Measurements from ENCODE around the gene NEK5. TPM values are rescaled to one million over a fixed set of nuclear protein-coding genes. Genes with fewer than 3 reads are reported as not detected.

The NEK5 gene
- total RNA-seq, 2 donors from 2014 or later: 1.4 to 1.8 TPM

DNA sequence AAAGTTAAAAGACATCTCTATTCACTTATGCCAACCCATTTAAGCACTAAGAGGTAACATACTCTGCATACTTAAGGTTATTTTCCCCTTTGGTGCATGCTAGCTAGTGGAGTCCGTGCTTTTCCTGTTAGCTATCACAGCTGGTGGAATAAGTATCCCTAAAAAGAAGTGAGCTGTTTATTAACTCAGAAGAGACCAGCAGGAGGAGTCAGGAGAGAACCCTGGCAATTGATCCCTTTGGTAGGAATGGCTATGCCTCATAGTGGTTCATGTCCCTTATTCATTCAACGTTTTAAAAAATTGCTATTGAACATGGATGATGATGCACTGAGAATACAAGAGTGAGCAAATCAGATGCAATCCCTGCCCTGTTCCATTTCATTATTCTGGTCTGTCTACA lies 12.4 kb upstream of the NEK5 start:
- Mint-ChIP-seq H3K27me3 (ENCODE audit: insufficient read depth) (no peaks in the 10 kb centered on the region), H3K27ac (no peak overlapping the region), H3K4me1 (no peaks in the 10 kb centered on the region), H3K4me3 (no peak overlapping the region), H3K9me3 (no peaks in the 10 kb centered on the region), H3K36me3 (ENCODE audit: low read depth) (peaks cover 53% of the 10 kb centered on the region)
- 89 to 94% methylated on average over 2 of the region's 2 CpGs for WGBS, 2 experiments (ENCODE audit: insufficient coverage in 1 of 2, insufficient read length in 1 of 2)
- Histone ChIP-seq H3K4me1 (ENCODE audit: control insufficient read depth, insufficient read depth, low read length) (no peaks in the 10 kb centered on the region), H3K36me3 (ENCODE audit: control insufficient read depth, insufficient read depth, low read length) (peaks cover 33% of the 10 kb centered on the region), H3K4me3 (ENCODE audit: low read length) (no peak overlapping the region), H3K27ac (ENCODE audit: low read depth, low read length) (no peak overlapping the region), H3K27me3 (ENCODE audit: control insufficient read depth, insufficient read depth, low read length, poor library complexity, severe bottlenecking) (no peaks in the 10 kb centered on the region), H3K9me3 (ENCODE audit: control insufficient read depth, low read length) (no peaks in the 10 kb centered on the region), H3K9ac (ENCODE audit: extremely low read depth, low read length, poor library complexity, severe bottlenecking) (no peak overlapping the region)
- TF ChIP-seq, protein P1, sequence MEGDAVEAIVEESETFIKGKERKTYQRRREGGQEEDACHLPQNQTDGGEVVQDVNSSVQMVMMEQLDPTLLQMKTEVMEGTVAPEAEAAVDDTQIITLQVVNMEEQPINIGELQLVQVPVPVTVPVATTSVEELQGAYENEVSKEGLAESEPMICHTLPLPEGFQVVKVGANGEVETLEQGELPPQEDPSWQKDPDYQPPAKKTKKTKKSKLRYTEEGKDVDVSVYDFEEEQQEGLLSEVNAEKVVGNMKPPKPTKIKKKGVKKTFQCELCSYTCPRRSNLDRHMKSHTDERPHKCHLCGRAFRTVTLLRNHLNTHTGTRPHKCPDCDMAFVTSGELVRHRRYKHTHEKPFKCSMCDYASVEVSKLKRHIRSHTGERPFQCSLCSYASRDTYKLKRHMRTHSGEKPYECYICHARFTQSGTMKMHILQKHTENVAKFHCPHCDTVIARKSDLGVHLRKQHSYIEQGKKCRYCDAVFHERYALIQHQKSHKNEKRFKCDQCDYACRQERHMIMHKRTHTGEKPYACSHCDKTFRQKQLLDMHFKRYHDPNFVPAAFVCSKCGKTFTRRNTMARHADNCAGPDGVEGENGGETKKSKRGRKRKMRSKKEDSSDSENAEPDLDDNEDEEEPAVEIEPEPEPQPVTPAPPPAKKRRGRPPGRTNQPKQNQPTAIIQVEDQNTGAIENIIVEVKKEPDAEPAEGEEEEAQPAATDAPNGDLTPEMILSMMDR (conservative IDR thresholded peaks at IDR 0.05): peak; percentile 53
- DNase-seq: no peak

DNA sequence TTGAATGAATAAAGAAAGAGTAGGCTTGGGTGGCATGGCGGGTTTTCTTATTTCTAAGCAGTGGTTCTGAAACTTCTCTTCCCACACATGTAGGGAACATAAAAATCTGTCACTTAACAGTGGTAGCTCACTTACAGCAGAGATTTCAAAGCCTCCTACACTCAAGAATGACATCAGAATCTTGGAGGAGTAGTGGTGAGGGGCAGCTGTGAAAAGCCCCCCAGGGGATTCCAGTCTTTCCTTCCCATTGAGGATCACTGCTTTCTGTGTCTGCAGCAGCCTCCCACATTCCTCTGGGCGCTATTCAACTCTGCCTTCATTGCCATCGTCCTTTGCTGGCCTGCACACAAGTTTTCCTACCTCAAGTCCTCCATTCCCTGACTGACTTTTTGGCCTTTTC lies 8.6 kb upstream of the NEK5 start:
- Mint-ChIP-seq H3K4me3 (no peak overlapping the region), H3K36me3 (ENCODE audit: low read depth) (peaks cover 60% of the 10 kb centered on the region), H3K27ac (no peak overlapping the region), H3K4me1 (no peaks in the 10 kb centered on the region), H3K9me3 (no peaks in the 10 kb centered on the region), H3K27me3 (ENCODE audit: insufficient read depth) (no peaks in the 10 kb centered on the region)
- 73 to 84% methylated on average over 2 of the region's 3 CpGs for WGBS, 2 experiments (ENCODE audit: insufficient coverage in 1 of 2, insufficient read length in 1 of 2)
- Histone ChIP-seq H3K27me3 (ENCODE audit: control insufficient read depth, insufficient read depth, low read length, poor library complexity, severe bottlenecking) (no peaks in the 10 kb centered on the region), H3K9ac (ENCODE audit: extremely low read depth, low read length, poor library complexity, severe bottlenecking) (no peak overlapping the region), H3K4me1 (ENCODE audit: control insufficient read depth, insufficient read depth, low read length) (no peaks in the 10 kb centered on the region), H3K4me3 (ENCODE audit: low read length) (no peak overlapping the region), H3K27ac (ENCODE audit: low read depth, low read length) (peak overlapping the region; percentile 24), H3K36me3 (ENCODE audit: control insufficient read depth, insufficient read depth, low read length) (peaks cover 46% of the 10 kb centered on the region), H3K9me3 (ENCODE audit: control insufficient read depth, low read length) (no peaks in the 10 kb centered on the region)
- TF ChIP-seq, protein P1 (conservative IDR thresholded peaks at IDR 0.05): no peak
- DNase-seq: no peak

DNA sequence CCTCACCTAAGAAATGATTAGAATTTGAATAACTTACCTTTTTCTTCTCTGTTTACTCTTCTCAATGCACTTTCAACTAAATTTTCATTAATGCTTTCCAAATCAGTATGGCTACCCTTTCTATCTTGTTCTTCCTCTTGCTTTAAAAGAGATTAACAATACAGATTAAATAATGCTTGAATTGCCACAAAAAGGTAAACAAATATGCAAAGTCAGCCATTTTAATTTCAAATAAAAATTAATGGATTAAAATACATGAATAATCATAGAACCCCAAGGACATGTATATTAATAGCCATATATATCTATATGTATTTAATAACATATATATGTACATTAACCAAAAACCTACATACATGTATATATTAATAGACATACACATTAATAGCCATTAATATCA lies 7.9 kb upstream of the NEK5 start:
- TF ChIP-seq, protein P1 (conservative IDR thresholded peaks at IDR 0.05): no peak
- no peak overlapping the region for H3K4me3 ChIP-seq (ENCODE audit: low read length)
- DNase-seq: no peak

More for the DNA sequence above, 7.9 kb upstream of the NEK5 start:
- H3K27ac ChIP-seq (ENCODE audit: low read depth, low read length): no peak overlapping the region
- no peaks in the 10 kb centered on the region for H3K4me1 Mint-ChIP-seq
- no peaks in the 10 kb centered on the region for H3K4me1 ChIP-seq (ENCODE audit: control insufficient read depth, insufficient read depth, low read length)
- no peaks in the 10 kb centered on the region for H3K9me3 ChIP-seq (ENCODE audit: control insufficient read depth, low read length)
- H3K36me3 ChIP-seq (ENCODE audit: control insufficient read depth, insufficient read depth, low read length): peaks cover 53% of the 10 kb centered on the region
- no peak overlapping the region for H3K27ac Mint-ChIP-seq
- H3K9me3 Mint-ChIP-seq: no peaks in the 10 kb centered on the region
- H3K4me3 Mint-ChIP-seq: no peak overlapping the region
- H3K27me3 Mint-ChIP-seq (ENCODE audit: insufficient read depth): no peaks in the 10 kb centered on the region
- H3K9ac ChIP-seq (ENCODE audit: extremely low read depth, low read length, poor library complexity, severe bottlenecking): no peak overlapping the region
- H3K27me3 ChIP-seq (ENCODE audit: control insufficient read depth, insufficient read depth, low read length, poor library complexity, severe bottlenecking): no peaks in the 10 kb centered on the region
- peaks cover 67% of the 10 kb centered on the region for H3K36me3 Mint-ChIP-seq (ENCODE audit: low read depth)
